Activated T-cell treated with anti-CD3 and anti-CD28 coated beads, Interleukin-2, amount 50 U/mL, for 4 hours (primary cell): Measurements from ENCODE around the gene HDAC9. TPM values are rescaled to one million over a fixed set of nuclear protein-coding genes. Genes with fewer than 3 reads are reported as not detected.
"Not testable (repeated sequence)": the region's sequence is repeated elsewhere in the genome, so short reads cannot be mapped to it uniquely, and the experiment has no call there.

ENCODE experiments used
- ATAC-seq, 2 donors: fragments of 200-7000 bp; cut with Tn5 transposase; one replicate each; pipeline ENCODE4 v1.10.0; 2021
- DNase-seq: peaks from one replicate; pipeline ENCODE4 v3.0.0-alpha.2; 2020
- H3K27me3 Mint-ChIP-seq: one replicate; pipeline ENCODE4 v1.8.0; 2021; ENCODE audit warnings: low read depth, mixed read lengths
- H3K36me3 Mint-ChIP-seq: one replicate; pipeline ENCODE4 v1.8.0; 2022; ENCODE audit warnings: mixed read lengths; ENCODE audit not compliant: insufficient read depth
- H3K4me1 Mint-ChIP-seq: one replicate; pipeline ENCODE4 v1.8.0; 2021; ENCODE audit warnings: low read depth, mixed read lengths
- H3K4me3 Mint-ChIP-seq: one replicate; pipeline ENCODE4 v1.8.0; 2021; ENCODE audit warnings: mild to moderate bottlenecking, moderate library complexity, mixed read lengths
- H3K9me3 Mint-ChIP-seq: one replicate; pipeline ENCODE4 v1.8.0; 2021; ENCODE audit warnings: mixed read lengths
- total RNA-seq, 3 donors: library from RNA; stranded (reverse); gene quantifications; one replicate each; pipeline ENCODE4 v1.2.1, GENCODE V29; 2021

HDAC9 gene
- total RNA-seq, 3 donors from 2014 or later: 0.40 to 3.0 (median 0.74) TPM

DNA sequence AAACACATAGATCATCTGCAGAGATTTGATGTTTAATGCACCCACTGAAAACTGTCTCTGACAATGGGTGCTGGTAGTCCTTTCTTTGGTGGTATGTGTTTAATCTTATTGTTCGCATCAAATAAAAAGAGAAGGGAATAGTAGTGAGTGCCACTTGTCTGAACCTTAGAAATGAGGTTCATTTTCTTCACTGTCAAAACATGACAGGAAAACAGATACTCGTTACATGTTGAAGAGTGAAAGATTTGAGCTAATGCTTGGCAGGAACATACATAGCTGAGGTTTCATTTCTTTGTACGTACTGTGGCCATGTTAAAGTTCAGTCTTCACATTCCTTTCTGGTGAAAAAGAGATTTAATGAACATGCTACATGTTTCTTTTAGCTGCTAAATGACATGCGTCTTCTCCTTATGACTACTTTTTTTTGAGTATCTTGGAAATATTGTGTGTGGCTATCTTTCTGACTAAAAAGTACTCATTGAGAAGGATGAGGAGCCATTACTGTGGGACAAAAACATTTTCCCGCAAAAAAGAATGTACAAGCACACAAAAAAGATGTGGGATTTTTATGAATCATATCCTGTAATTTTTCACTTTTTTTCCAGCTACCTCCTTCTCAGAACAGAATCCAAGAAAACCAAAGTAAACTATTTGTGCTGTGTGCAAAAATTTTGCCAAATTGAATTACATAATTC is 513.8 kb downstream of the HDAC9 start:
- Mint-ChIP-seq H3K9me3 (peaks cover 17% of the 10 kb centered on the region), H3K27me3 (no peaks in the 10 kb centered on the region), H3K4me1 (no peaks in the 10 kb centered on the region), H3K36me3 (no peaks in the 10 kb centered on the region), H3K4me3 (no peak overlapping the region)
- ATAC-seq (no peak), DNase-seq (no peak)

DNA sequence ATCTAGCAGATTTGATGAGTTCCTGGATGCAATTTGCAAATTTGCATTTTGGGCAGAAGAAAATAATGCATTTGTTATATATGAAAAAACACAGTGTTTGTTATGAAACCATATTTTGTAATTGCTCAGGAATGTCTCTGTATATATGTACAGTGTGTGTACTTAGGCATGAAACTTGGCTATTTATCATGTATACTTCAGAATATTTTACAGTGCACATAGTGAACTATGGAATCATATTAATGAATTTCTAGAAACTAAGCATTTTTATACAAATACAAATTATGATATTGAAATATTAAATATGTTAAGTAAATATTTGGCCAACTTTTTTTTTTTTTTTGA is 514.4 kb downstream of the HDAC9 start:
- H3K9me3 Mint-ChIP-seq: peaks cover 17% of the 10 kb centered on the region
- DNase-seq (no peak), ATAC-seq (no peak)
- H3K27me3 Mint-ChIP-seq: no peaks in the 10 kb centered on the region
- H3K4me1 Mint-ChIP-seq: no peaks in the 10 kb centered on the region
- no peaks in the 10 kb centered on the region for H3K36me3 Mint-ChIP-seq
- no peak overlapping the region for H3K4me3 Mint-ChIP-seq

DNA sequence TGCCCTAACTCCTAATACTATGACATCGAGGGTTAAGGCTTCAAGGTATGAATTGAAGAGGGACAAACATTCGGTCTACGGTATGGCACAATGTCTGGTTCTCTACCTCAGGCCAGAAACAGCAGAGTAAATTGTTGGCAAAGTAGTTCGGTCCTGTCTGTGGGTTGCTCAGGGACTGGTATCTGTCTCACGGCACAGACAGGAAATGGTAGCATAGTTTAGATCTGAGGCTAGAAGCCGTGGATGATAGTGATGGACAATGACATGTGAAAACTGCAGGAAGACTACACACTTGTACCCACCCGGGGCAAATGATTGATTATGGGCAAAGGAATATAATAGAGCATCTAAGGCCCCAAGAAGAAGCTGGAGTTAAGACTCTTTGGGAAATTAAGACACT is 515.7 kb downstream of the HDAC9 start:
- DNase-seq (no peak), ATAC-seq (no peak)
- no peaks in the 10 kb centered on the region for H3K27me3 Mint-ChIP-seq
- no peaks in the 10 kb centered on the region for H3K36me3 Mint-ChIP-seq
- no peaks in the 10 kb centered on the region for H3K4me1 Mint-ChIP-seq
- peaks cover 24% of the 10 kb centered on the region for H3K9me3 Mint-ChIP-seq
- no peak overlapping the region for H3K4me3 Mint-ChIP-seq

DNA sequence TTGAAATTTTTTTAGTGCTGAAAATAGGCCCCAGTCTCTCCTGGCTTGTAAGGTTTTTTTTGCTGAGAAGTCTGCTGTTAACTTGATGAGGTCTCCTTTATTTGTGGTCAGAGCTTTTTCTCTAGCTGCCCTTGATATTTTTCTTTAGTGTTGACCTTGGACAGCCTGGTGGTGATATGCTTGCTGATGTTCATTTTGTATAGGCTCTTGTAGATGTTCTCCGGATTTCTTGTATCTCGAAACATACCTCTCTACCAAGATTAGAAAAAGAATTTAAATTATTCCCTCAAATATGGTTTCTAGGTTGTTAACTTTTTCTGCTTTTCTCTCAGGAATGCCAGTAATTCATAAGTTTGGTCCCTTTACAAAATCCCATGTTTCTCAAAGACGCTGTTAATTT is 519.5 kb downstream of the HDAC9 start:
- H3K36me3 Mint-ChIP-seq: no peaks in the 10 kb centered on the region
- DNase-seq (no peak), ATAC-seq (no peak)

DNA sequence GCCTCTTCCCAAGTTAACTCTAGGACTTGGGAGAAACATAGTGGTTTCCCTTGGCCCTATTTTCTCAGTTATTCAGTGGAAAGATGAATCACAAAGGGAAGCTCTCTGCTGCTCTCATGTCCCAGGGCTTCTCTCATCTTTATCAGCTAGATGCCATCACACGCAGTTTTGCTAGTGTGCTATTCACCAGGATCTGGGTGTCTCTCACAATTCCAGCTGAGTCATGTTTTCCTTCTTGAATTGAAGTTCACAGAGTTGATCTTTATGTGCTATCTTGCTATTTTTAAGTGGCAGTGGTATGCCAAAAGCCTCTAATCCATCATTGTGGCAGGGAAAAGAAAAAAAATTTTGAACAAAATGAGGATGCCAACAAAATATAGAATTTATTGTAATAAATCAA is 520.6 kb downstream of the HDAC9 start:
- H3K9me3 Mint-ChIP-seq: peaks cover 33% of the 10 kb centered on the region
- H3K4me1 Mint-ChIP-seq: no peaks in the 10 kb centered on the region
- no peaks in the 10 kb centered on the region for H3K36me3 Mint-ChIP-seq
- no peak overlapping the region for H3K4me3 Mint-ChIP-seq
- DNase-seq: no peak
- no peak for ATAC-seq
- H3K27me3 Mint-ChIP-seq: no peaks in the 10 kb centered on the region

More for the DNA sequence above, 519.5 kb downstream of the HDAC9 start:
- no peaks in the 10 kb centered on the region for H3K27me3 Mint-ChIP-seq
- no peaks in the 10 kb centered on the region for H3K4me1 Mint-ChIP-seq
- peaks cover 33% of the 10 kb centered on the region for H3K9me3 Mint-ChIP-seq
- H3K4me3 Mint-ChIP-seq: no peak overlapping the region

DNA sequence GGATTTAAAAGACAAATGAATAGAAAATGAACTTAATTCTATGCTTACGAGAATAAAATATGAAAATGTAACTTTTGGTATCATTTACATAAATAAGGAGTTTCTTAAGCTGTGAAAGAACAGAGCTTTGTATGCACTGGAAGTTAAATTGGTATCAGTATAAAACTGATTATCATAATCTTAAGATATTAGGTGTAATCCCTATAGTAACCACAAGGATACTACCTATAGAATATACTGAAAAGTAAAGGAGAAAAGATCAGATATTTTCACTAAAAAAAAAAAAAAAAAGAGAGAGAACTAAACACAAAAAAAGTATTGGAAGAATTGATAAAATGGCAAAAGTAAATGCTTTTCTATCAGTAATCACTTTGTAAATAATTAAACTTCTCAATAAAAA is 521.8 kb downstream of the HDAC9 start:
- H3K4me3 Mint-ChIP-seq: no peak overlapping the region
- ATAC-seq: no peak
- H3K4me1 Mint-ChIP-seq: no peaks in the 10 kb centered on the region
- no peaks in the 10 kb centered on the region for H3K36me3 Mint-ChIP-seq
- peaks cover 33% of the 10 kb centered on the region for H3K9me3 Mint-ChIP-seq
- H3K27me3 Mint-ChIP-seq: no peaks in the 10 kb centered on the region
- no peak for DNase-seq

DNA sequence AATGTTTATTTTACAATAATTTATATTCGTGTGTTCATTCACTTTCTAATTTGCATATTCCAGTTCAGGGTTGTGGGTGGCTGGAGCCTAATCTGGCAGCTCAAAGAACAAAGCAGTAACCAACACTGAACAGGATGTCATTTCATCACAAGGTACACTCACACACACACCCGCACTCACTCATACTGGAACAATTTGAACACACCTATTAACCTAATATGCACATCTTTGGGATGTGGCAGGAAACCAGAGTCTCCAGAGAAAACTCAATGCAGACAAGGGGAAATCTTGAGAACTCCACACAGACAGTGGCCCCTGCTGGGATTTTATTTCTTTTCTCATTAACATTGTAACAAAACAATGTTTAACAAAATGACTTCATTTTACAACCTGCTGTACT is 524.5 kb downstream of the HDAC9 start:
- H3K9me3 Mint-ChIP-seq: peaks cover 23% of the 10 kb centered on the region
- ATAC-seq: no peak
- no peaks in the 10 kb centered on the region for H3K27me3 Mint-ChIP-seq
- no peaks in the 10 kb centered on the region for H3K36me3 Mint-ChIP-seq
- H3K4me3 Mint-ChIP-seq: no peak overlapping the region
- no peaks in the 10 kb centered on the region for H3K4me1 Mint-ChIP-seq
- DNase-seq: no peak

DNA sequence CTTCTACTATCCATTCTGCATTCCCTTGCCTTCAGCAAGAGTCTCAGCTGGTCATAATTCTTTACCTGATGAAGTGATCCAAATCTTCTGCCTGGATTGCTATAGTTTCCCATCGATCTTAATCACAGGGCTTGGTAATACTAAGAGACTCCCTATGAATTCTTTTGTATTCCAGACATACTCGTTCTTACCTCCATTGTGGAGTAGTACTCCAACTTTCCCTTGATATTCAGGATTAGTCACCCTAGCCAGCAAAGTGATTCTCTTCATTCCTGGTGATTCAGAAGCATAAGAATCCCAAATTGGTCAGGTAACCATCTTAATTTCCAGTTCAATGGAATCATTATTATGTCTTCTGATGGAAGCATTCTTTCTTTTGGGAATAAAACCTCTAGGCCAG is 525.2 kb downstream of the HDAC9 start:
- Mint-ChIP-seq H3K36me3 (no peaks in the 10 kb centered on the region), H3K4me1 (no peaks in the 10 kb centered on the region), H3K4me3 (no peak overlapping the region), H3K27me3 (no peaks in the 10 kb centered on the region), H3K9me3 (peaks cover 20% of the 10 kb centered on the region)
- ATAC-seq (no peak), DNase-seq (no peak)

DNA sequence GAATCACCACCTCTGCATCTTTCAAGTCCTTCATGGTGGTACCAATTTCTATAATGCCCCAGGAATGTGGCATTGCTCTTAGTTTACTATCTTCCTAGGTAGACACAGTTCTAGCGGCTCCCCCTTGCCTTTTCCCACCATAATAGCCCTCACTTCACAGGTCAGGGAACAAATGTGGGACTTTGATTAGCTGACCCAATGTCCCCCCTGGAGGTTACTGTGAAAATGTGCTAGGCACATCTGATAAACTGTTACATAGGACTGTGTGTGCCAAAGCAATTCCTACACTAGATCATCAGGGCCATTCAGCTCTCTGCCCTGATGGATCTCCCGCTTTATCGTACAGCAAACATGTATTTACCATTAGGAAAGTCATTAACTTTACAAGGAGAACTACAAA is 527.9 kb downstream of the HDAC9 start:
- H3K4me1 Mint-ChIP-seq: no peaks in the 10 kb centered on the region
- no peak for ATAC-seq
- H3K4me3 Mint-ChIP-seq: no peak overlapping the region
- peaks cover 3% of the 10 kb centered on the region for H3K9me3 Mint-ChIP-seq
- H3K27me3 Mint-ChIP-seq: no peaks in the 10 kb centered on the region
- no peaks in the 10 kb centered on the region for H3K36me3 Mint-ChIP-seq
- no peak for DNase-seq

DNA sequence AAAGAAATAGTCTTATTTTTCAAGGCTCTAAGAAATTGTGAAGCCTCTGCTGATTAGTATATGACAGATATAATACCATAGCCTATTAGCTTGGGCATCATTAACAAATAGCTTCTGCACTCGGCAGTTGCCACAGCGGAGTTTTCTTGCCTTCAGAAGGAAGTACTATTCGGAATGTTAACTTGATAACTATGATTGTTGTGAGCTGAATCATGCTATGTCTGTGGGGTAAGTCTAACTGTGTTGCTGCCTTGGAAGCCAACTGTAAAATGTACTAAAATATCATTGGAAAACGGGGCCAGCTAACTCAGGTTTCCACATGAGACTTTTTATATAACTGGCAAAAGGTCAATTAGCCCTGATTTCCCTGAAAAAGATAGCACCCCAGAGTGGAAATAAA is 528.7 kb downstream of the HDAC9 start:
- ATAC-seq: no peak
- DNase-seq: no peak
- Mint-ChIP-seq H3K36me3 (no peaks in the 10 kb centered on the region), H3K4me3 (no peak overlapping the region), H3K9me3 (peaks cover 3% of the 10 kb centered on the region), H3K27me3 (no peaks in the 10 kb centered on the region), H3K4me1 (no peaks in the 10 kb centered on the region)

DNA sequence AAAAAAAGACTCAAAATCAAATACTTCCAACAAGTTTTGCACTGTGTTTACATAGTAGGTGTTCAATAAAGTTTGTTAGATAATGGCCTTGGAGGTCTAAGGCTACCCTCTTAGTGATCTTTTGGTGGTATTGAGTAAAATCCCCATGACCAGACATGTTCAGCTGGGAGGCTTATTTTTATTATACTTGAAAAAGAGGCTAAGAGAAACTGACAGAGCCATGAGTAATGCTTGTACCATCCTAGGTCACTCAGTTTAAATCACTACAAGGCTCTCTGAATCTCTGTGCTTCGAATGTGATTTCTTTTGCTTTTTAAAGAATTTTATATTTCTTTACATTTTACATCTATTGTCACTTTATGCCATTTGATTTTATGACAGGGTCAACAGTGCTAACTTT is 531.3 kb downstream of the HDAC9 start:
- DNase-seq (no peak), ATAC-seq (no peak)
- Mint-ChIP-seq H3K36me3 (no peaks in the 10 kb centered on the region), H3K4me1 (no peaks in the 10 kb centered on the region), H3K4me3 (no peak overlapping the region), H3K27me3 (no peaks in the 10 kb centered on the region), H3K9me3 (peaks cover 11% of the 10 kb centered on the region)

DNA sequence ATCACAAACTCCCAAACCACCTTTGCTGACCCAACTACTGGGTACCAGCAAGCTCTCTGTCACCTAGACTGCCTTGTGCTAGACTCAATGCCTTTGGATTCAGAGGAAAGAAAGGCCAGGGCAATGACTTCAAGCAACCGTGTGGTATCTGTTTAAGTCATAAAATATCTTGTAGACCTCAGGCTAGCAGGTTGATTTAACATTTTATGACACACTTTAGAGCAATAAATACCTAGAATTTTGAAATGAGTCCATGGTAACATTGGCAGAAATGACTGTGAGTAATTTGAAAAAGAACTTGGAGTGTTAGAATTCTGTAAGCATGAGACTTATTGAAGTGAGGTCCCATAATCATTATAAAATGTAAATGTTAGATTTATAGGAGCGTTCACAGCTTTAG is 534.7 kb downstream of the HDAC9 start:
- Mint-ChIP-seq H3K9me3 (peaks cover 15% of the 10 kb centered on the region), H3K36me3 (no peaks in the 10 kb centered on the region), H3K4me1 (no peaks in the 10 kb centered on the region), H3K4me3 (no peak overlapping the region), H3K27me3 (no peaks in the 10 kb centered on the region)
- DNase-seq (no peak), ATAC-seq (no peak)

DNA sequence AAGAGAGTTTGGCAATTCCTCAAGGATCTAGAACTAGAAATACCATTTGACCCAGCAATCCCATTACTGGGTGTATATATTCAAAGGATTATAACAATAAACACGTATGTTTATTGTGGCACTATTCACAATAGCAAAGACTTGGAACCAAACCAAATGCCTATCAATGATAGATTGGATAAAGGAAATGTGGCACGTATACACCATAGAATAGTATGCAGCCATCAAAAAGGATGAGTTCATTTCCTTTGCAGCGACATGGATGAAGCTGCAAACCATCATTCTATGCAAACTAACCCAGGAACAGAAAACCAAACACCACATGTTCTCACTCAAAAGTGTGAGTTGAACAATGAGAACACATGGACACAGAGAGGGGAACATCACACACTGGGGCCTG is 537.4 kb downstream of the HDAC9 start:
- not testable (repeated sequence) for H3K27me3 Mint-ChIP-seq, DNase-seq, ATAC-seq, H3K4me1 Mint-ChIP-seq, H3K4me3 Mint-ChIP-seq, H3K36me3 Mint-ChIP-seq
- H3K9me3 Mint-ChIP-seq: peaks cover 22% of the 10 kb centered on the region

DNA sequence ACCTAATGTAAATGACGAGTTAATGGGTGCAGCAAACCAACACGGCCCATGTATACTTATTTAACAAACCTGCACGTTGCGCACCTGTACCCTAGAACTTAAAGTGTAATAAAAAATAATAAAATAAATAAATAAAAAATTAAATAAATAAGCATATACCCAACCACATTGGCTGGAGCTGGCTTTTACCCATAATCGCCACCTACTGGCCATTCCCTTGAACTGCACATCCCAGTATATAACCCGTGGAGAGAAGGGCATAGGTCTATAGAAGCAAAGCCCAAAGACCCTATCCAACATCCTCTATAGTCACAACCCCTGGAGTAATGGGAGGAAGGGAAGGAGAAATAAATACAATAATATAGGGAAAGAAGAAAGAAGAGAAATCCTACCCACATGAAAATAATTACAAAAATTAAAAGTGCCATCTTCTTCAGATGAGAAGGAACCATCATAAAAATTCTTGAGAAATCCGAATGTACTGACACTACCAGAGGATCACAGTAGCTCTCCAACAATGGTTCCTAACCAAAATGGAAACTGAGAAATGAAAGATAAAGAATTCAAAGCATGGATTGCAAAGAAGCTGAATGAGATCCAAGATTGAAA is 556.3 kb downstream of the HDAC9 start:
- ATAC-seq (no peak), DNase-seq (no peak)
- no peaks in the 10 kb centered on the region for H3K27me3 Mint-ChIP-seq
- H3K9me3 Mint-ChIP-seq: no peaks in the 10 kb centered on the region
- H3K4me3 Mint-ChIP-seq: no peak overlapping the region
- no peaks in the 10 kb centered on the region for H3K4me1 Mint-ChIP-seq
- H3K36me3 Mint-ChIP-seq: no peaks in the 10 kb centered on the region
